D721Med (cell line): ENCODE results near the gene PTPRC.

ENCODE experiments used
- DNase-seq: peaks from one replicate; pipeline ENCODE4 v3.0.0; 2011; ENCODE audit warnings: low spot score; ENCODE audit not compliant: insufficient read length
- FAIRE-seq: peaks from 2 replicates; lab custom pipeline; 2011; peaks lifted over from hg19 to GRCh38; lab: Jason Lieb, UNC
- CTCF ChIP-seq: IDR thresholded peaks from 2 replicates; pipeline ENCODE4 v1.5.1; 2012; ENCODE audit warnings: mild to moderate bottlenecking, control low read depth; ENCODE audit not compliant: insufficient read depth; ENCODE audit errors: missing control alignments

PTPRC gene

GRCh38 chr1:198686069-198686728, 47.4 kb downstream of the PTPRC start:
- peak; percentile 98 for FAIRE-seq
- DNase-seq = no peak
- peak; percentile 76 for TF ChIP-seq CTCF

GRCh38 chr1:198687429-198687828, 48.6 kb downstream of the PTPRC start:
- DNase-seq = no peak
- no peak for FAIRE-seq
- no peak for TF ChIP-seq CTCF

- DNase-seq (no peak), FAIRE-seq (peak; percentile 58)
- no peak for TF ChIP-seq CTCF
Measured at GRCh38 chr1:198691063-198691462, 52.2 kb downstream of the PTPRC start.

GRCh38 chr1:198693321-198693720, 54.5 kb downstream of the PTPRC start:
- TF ChIP-seq CTCF = no peak
- FAIRE-seq = no peak

GRCh38 chr1:198694542-198694941, 55.7 kb downstream of the PTPRC start:
- DNase-seq (no peak), FAIRE-seq (no peak)
- no peak for TF ChIP-seq CTCF

More at GRCh38 chr1:198693321-198693720, 54.5 kb downstream of the PTPRC start:
- no peak for DNase-seq

GRCh38 chr1:198696211-198696610, 57.4 kb downstream of the PTPRC start:
- no peak for DNase-seq
- no peak for TF ChIP-seq CTCF
- no peak for FAIRE-seq
